ENCODE measurements around the gene FAM170B.

DNA sequence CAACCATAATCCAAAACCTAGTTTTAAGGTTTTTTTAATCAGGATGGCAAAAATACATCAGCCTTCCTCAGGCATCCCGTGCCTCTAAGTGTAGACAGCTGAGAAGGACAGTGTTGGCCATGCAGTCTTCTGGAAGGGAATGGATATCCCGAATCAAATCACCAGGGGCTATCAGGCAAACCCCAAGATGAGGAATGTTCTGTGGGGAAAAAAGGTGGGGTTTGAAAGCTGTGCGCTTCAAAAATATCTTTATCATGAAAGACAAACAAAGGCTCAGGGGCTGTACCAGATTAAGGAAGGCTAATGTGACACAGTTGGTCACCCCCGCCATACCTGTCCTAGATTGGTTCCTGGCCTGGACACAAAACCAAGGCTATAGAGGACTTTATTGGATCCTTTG lies 49.0 kb upstream of the FAM170B start:
- no peak for TF ChIP-seq EZH2 (IDR thresholded peaks at IDR 0.05)
- TF ChIP-seq POLR2AphosphoS5 (IDR thresholded peaks at IDR 0.05; ENCODE audit: borderline replicate concordance, low read depth, low read length): no peak
- no peak for TF ChIP-seq FOXP2 (optimal IDR thresholded peaks at IDR 0.05; ENCODE audit: control extremely low read depth, extremely low read length, insufficient read depth)
